HFF-Myc (cell line): ENCODE data around the gene TEX26.

Experiments
- DNase-seq: peaks from one replicate; pipeline ENCODE4 v3.0.0-alpha.2; 2011; ENCODE audit warnings: low read depth; ENCODE audit errors: extremely low read depth
- H3K4me3 ChIP-seq: replicated peaks from 2 replicates; pipeline ENCODE4 v1.5.1; 2011; ENCODE audit warnings: low read depth, mild to moderate bottlenecking, control low read depth, low read length
- CTCF ChIP-seq: IDR thresholded peaks from 2 replicates; pipeline ENCODE4 v1.5.1; 2012; ENCODE audit warnings: mild to moderate bottlenecking, low read depth, low read length, control low read depth; ENCODE audit errors: missing control alignments

Gene TEX26

GRCh38 chr13:30927595-30927994, 4.9 kb upstream of the TEX26 start:
- no peak for TF ChIP-seq CTCF
- no peak for DNase-seq

GRCh38 chr13:30928978-30929377, 3.5 kb upstream of the TEX26 start:
- H3K4me3 ChIP-seq, result no peak overlapping the region
- no peak for TF ChIP-seq CTCF
- DNase-seq, result no peak

More at GRCh38 chr13:30927595-30927994, 4.9 kb upstream of the TEX26 start:
- no peak overlapping the region for H3K4me3 ChIP-seq

GRCh38 chr13:30933354-30933670, 856 bp downstream of the TEX26 start:
- no peak for DNase-seq
- no peak for TF ChIP-seq CTCF
- H3K4me3 ChIP-seq, result no peak overlapping the region

GRCh38 chr13:30934381-30934780, 1.9 kb downstream of the TEX26 start:
- TF ChIP-seq CTCF, result peak; percentile 13
- H3K4me3 ChIP-seq, result no peak overlapping the region
- no peak for DNase-seq

GRCh38 chr13:30934803-30935202, 2.3 kb downstream of the TEX26 start:
- TF ChIP-seq CTCF, result no peak
- no peak for DNase-seq
- no peak overlapping the region for H3K4me3 ChIP-seq

GRCh38 chr13:30936971-30937370, 4.5 kb downstream of the TEX26 start:
- no peak for DNase-seq
- H3K4me3 ChIP-seq, result no peak overlapping the region
- TF ChIP-seq CTCF, result no peak

- H3K4me3 ChIP-seq, result no peak overlapping the region
- no peak for TF ChIP-seq CTCF
- DNase-seq, result no peak
Observed at GRCh38 chr13:30943881-30944280, 11.4 kb downstream of the TEX26 start.
